HL-60/S4 (cell line): ENCODE data around the gene ISOC2.

Experiments
- in situ Hi-C: fragments of 300-500 bp; cut with MboI; formaldehyde crosslinking; loops from 2 replicates; pipeline ENCODE4 v1.14.3; 2022; ENCODE audit warnings: low sequenced_read_pairs

Gene ISOC2

DNA sequence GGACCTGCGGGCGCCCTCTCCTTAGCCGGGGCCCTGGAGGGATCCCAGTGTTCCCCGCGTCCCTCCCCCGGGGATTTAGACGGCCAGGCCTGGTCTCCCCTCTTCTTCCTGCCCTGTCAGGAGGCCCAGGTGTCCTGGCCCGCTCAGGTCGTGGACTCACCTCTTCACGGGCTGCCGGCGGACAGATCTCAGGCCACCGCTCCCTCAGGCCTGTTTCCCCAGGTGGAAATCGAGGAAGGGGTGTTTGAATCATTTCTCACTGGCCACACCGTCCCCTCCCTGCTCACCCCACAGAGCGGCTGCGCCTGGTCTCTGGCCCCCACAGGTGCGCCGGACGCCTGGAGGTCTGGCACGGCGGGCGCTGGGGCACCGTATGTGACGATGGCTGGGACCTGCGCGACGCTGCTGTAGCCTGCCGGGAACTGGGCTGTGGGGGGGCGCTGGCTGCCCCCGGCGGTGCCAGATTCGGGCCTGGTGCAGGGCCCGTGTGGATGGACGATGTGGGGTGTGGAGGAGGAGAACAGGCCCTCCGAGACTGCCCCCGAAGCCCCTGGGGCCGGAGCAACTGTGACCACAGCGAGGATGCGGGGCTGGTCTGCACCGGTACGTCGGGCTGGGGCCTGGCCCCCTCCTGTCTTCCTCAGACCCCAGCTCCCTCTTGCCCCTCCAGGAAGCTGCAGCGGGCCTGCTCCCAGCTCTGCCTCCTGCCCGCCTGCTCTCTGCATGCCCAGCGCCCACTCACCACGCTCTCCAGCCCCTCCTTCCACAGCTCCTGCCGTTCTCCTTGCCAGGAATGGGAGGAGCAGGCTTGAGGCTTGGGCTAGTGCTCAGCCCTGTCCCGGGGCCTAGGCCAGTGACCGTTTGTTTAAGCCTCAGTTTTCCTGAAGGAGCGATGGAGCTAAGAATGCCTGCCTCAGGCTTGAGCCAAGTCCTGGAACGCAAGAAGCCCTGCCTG, 29.3 kb upstream of the ISOC2 start:
- in situ Hi-C loops, result no loop called here

GRCh38 chr19:55489711-55490477, 28.5 kb upstream of the ISOC2 start:
- in situ Hi-C loops, result no loop called here

GRCh38 chr19:55488986-55489710, 27.7 kb upstream of the ISOC2 start:
- in situ Hi-C loops, result no loop called here

DNA sequence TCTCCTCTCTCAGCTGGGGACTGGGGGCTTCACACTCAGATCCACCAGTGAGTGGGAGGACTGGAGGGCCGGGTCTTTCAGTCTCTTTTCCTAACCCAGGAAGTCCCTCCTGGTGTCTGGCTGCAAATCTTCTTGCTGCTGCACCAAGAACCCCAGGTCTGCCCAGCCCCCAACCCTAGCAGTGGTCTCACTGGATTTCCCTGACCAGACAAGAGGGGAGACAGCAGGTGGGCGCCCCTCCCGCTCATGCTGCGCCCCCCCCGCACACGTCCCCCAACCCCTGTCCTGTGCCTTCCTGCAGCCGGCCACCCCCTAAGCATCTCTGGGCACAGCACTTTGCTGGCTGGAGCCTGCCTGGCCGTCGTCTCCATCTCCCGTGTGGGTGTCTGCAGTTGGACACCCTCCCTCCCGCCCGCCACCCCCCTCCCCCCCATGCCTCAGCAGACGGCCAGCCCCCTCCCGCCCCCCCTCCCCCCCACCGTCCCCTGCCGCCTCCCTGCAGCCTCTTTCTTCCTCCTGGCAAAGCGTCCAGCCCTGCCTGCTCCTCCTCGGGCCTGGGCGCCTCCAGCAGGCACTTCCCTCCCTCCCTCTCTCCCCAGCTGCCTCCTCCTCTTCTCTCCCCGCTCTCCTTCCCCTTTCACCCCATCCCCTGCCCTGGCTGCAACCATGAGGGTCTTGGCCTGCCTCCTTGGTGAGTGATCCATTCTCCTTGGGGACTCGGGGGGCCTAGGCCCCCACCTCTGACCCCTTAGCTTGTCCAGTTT, 26.7 kb upstream of the ISOC2 start, which contains the start of gene SSC5D:
TSS of gene SSC5D (plus strand) at position 513 of the 764 bp plus-strand sequence. CDS start at position 667, 154 bp downstream.
- in situ Hi-C loops, result no loop called here

DNA sequence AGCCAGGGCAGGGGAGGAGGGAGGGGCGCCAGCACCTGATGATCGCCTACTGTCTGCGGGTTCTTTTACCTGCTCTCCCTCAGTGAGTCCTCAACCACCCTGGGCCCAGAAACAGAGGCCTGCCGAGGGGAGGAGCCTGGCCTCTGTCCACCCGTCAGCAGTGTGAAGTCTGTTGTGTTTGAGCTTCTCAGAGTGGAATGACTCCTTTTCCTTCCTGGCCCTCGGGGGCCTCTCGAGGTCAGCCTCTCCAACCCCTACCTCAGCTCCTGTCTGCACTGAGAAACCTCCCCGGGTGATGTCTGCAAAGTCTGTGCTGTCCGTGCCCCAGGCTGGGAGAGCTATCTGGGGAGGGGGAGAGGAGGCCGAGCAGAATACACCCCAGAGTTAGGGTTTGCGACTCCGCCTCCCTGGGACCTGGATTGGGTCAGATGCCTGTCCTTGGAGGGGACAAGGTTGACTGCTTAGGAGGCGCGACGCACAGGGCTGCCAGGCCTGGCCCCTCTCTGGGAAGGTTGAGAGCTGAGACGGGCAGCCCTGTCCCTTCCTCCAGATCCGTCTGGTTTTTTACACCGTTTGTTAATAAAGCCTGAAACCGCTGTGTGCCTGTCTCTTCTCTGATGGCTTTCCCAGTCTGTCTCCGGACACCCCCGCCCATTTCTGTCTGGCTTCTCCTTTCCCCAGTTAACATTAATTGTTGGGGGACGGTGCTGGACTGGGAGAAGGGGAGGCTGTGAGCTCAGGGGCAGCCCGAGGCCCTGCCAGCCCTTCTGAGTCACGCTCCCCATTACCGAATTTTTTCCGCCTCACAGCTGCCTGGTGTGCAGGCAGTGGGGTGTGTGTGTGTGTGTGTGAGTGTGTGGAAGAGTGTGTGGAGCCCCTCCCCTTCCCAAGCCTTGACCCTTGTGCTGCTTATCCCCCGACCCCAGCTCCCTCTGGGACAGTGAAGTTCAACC, 25.8 kb upstream of the ISOC2 start:
- in situ Hi-C loops, result no loop called here

GRCh38 chr19:55486043-55486970, 24.9 kb upstream of the ISOC2 start:
- in situ Hi-C loops, result no loop called here

DNA sequence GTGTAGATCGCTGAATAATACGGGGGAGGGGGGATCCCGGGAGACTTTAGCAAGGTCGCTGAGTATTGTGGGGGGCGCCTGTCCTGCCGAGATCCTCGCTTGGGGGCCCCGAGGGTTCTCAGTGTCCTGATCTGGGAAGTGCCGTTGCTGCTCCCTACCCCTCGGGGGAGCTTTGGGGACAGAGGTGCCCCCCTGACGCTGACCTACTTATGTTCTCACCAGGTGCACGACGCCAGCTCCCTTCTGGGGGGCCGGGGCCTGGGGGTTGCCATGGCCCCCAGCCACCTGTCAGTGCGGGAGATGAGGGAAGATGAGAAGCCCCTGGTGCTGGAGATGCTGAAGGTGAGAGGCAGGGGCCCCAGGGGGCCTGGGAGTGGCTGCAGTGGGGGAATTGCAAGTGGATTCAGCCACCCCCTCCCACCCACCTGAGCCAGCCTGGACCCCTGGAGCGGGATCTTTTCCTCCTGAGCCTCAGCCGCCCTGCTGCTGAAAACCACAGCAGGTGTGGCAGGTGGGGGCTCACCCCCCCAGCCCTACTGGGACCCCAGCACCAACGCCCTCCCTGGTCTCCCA, 24.1 kb upstream of the ISOC2 start:
- in situ Hi-C loops, result no loop called here

- in situ Hi-C loops, result no loop called here
These were observed 23.4 kb upstream of the ISOC2 start, which contains the start of gene NAT14 for GRCh38 chr19:55484593-55485438. Gene NAT14 (plus strand): TSS chr19:55485188. CDS start chr19:55485709, 521 bp downstream.

DNA sequence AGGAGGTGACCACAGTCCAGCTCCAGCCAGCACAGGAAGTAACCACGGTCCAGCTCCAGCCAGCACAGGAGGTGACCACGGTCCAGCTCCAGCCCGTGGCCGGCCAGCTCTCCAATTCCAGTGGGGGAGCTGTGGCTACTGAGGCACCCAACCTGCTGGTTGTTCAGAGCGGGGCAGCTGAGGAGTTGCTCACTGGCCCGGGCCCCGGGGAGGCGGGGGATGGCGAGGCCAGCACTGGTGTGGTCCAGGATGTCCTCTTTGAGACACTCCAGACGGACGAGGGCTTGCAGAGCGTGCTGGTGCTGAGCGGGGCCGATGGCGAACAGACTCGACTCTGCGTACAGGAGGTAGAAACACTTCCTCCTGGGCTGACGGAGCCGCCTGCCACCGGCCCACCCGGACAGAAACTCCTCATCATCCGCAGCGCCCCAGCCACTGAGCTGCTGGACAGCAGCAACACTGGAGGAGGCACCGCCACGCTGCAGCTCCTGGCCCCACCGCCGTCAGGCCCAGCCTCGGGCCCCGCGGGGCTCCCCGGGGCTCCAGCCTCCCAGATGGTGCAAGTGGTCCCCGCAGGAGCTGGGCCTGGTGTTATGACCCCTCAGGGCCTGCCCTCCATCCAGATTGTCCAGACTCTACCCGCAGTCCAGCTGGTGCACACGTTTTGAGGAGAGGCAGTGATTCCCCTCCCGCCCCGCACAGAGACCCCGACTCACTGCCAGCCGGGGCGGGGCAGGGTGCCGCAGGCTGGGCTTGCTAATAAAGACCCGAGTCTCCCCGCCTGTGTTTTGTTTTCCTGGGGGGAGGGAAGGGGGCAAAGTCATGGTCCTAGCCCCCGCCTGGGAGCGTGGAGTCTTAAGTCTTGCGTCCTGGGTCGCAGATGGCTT, 22.5 kb upstream of the ISOC2 start:
- in situ Hi-C loops, result no loop called here

GRCh38 chr19:55482967-55483705, 21.7 kb upstream of the ISOC2 start:
- in situ Hi-C loops, result no loop called here

DNA sequence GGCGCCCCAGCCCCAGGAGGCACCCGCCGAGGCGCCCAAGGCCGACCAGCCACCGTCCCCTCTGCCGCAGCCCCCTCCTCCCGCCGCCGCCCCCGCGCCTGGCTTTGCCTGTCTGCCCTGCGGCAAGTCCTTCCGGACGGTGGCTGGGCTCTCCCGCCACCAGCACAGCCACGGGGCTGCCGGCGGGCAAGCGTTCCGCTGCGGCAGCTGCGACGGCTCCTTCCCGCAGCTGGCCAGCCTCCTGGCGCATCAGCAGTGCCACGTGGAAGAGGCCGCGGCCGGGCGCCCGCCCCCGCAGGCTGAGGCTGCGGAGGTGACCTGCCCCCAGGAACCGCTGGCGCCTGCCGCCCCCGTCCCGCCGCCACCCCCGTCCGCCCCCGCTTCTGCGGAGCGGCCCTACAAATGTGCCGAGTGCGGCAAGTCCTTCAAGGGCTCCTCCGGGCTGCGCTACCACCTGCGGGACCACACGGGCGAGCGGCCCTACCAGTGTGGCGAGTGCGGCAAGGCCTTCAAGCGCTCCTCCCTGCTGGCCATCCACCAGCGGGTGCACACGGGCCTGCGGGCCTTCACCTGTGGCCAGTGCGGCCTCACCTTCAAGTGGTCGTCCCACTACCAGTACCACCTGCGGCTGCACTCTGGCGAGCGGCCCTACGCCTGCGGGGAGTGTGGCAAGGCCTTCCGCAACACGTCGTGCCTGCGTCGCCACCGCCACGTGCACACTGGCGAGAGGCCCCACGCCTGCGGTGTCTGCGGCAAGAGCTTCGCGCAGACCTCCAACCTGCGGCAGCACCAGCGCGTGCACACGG, 20.9 kb upstream of the ISOC2 start:
- in situ Hi-C loops, result no loop called here

DNA sequence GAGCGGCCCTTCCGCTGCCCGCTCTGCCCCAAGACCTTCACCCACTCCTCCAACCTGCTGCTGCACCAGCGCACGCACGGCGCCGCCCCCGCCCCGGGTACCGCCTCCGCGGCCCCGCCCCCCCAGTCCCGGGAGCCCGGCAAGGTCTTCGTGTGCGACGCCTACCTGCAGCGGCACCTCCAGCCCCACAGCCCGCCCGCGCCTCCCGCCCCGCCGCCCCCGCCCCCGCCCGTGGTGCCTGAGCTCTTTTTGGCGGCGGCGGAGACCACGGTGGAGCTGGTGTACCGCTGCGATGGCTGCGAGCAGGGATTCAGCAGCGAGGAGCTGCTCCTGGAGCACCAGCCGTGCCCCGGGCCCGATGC, 20.3 kb upstream of the ISOC2 start:
- in situ Hi-C loops, result no loop called here

GRCh38 chr19:55481148-55481793, 19.8 kb upstream of the ISOC2 start:
- in situ Hi-C loops, result no loop called here
